ENCODE results near the gene UBASH3B.
"Not testable (repeated sequence)": the region's sequence is repeated elsewhere in the genome, so short reads cannot be mapped to it uniquely, and the experiment has no call there.

Gene UBASH3B, protein sequence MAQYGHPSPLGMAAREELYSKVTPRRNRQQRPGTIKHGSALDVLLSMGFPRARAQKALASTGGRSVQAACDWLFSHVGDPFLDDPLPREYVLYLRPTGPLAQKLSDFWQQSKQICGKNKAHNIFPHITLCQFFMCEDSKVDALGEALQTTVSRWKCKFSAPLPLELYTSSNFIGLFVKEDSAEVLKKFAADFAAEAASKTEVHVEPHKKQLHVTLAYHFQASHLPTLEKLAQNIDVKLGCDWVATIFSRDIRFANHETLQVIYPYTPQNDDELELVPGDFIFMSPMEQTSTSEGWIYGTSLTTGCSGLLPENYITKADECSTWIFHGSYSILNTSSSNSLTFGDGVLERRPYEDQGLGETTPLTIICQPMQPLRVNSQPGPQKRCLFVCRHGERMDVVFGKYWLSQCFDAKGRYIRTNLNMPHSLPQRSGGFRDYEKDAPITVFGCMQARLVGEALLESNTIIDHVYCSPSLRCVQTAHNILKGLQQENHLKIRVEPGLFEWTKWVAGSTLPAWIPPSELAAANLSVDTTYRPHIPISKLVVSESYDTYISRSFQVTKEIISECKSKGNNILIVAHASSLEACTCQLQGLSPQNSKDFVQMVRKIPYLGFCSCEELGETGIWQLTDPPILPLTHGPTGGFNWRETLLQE

DNA sequence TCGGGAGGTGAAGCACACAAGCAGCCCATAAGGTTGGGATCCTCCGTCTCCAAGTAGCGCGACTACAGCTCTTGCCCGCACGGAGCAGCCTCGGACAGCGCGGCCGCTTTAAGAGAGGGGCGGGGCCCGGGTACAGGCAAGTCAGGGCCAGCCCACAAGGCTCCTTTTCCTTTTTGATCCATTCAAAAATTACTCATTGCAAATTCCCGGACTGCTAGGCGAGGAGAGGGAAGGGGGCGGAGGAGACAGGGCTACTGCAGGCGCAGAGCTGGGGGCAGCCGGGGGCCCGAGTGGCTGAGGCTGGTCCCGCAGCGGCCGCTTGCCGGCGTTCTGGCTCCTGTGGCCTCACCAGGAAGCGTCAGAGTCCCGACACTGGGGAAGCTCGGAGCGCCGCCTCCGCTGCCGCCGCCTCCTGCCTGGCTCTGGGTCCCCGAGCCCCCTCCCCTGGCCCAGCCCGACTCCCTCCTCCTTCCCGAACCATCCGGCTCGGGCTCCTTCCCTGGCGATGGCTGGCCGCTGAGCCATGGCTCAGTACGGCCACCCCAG lies at the start of gene UBASH3B:
Gene UBASH3B (plus strand): TSS at position 196 of the 546 bp plus-strand sequence. CDS start 328 bp downstream, at position 524.
- peak; percentile 76 for DNase-seq (ENCODE audit: low spot score)

DNA sequence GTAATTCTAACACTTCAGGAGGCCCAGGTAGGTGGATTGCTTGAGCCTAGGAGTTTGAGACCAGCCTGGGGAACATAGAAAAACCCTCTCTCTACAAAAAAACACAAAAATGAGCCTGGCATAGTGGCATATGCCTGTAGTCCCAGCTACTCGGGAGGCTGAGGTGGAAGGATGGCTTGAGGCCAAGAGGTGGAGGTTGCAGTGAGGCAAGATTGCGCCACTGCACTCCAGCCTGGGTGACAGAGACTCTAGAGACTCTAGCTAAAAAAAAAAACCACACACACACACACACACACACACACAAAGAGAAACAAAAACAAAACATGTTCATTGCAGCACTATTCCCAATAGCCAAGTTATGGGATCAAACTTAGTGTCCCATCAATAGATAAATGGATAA lies 48.4 kb upstream of the UBASH3B start:
- not testable (repeated sequence) for DNase-seq (ENCODE audit: low spot score)

DNA sequence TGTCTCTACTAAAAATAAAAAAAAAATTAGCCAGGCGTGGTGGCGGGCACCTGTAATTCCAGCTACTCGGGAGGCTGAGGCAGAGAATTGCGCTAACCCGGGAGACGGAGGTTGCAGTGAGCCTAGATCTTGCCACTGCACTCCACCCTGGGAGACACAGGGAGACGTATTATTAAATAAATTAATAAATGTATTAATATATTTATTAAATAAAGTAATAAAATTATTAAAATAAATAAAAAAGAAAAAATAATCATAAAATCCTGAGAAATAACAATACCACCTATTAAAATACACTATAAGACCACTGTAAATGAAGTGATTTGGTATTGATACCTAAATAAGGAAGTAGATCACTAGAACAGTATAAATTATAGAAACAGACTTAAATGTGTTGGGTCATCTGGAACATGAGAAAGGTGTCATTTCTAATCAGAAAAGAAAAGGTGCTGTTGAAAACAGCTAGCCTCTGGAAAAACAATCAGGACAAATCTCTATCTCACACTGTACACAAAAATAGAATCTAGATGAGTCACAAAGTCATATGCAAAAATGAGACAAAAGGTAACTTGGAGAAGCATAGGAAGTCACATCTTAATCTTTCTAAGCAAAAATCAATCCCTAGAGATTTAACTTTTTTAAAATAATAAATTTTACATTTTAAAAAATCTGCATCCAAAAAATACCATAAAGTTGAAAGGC lies 43.2 kb upstream of the UBASH3B start:
- DNase-seq (ENCODE audit: low spot score), result no peak

DNA sequence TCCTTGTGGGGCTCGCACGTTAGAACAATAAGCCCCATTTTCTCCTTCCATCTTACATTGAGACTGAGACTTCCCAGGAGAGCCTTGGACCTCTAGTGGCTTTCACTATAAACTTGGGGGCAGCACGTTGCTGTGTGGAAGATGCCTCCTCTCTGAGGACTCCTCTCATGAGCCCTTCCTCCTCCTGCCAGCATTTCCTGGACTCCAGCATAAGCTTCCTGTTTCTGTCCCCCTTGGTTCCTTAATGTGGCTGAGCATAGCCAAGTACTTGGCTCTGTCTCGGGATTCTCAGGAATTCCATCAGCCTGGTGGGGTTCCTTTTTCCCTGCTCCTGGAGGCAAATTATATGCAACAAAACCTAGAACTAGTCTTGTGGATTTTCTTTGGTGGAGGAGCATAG lies 38.8 kb upstream of the UBASH3B start:
- DNase-seq (ENCODE audit: low spot score), result no peak

DNA sequence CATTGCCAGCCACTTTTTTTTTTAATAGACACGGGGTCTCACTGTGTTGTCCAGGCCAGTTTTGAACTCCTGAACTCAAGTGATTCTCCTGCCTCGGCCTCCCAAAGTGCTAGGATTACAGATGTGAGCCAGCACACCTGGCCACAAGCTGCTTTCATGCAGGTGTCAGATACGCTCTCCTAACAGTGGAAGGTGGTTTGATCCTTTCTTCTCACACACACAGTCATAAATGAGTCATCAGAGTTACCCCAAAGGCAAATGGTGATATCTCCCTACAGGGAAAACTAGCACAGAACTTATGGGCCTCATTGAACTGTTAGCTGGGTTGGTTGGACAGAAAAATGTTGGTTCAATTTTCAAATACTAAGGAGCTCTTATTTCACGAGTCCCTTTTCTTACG lies 38.2 kb upstream of the UBASH3B start:
- no peak for DNase-seq (ENCODE audit: low spot score)

DNA sequence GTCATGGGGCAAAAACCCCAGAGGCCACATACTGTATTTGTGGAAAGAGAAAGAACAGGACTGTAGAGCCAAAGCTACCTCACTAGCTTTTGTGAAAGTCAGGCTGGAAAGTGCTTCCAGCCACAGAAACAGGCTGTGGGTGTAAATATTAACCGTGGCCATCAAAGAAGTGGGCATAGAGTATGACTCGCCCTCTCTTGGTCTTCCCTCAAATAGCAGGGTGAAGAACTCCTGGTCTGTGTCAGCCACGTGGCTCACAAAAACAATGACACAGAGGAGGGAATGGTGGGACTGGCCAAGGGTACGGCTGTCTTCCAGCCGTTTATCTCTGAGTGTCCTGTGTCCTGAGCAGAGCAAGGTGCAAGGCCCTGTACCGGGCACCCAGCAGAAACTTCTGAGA lies 37.6 kb upstream of the UBASH3B start:
- no peak for DNase-seq (ENCODE audit: low spot score)

DNA sequence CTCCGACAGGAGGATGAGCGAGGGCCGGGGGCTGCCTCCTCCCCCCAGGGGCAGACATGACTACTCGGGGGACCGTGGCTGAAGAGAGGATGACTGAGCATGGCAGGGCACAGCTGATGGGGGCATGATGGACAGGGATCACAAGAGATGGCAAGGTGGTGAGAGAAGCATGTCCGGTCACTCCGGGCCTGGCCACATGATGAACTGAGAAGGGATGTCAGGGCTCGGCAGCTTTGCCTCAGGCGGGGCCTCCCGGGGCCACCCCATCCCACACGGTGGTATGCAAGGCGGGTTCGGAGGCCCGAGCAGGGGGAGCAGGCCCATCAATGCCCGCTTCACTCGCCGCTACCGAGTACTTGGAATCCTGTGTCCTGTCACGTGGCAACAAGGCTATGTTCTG lies 36.6 kb upstream of the UBASH3B start:
- no peak for DNase-seq (ENCODE audit: low spot score)

DNA sequence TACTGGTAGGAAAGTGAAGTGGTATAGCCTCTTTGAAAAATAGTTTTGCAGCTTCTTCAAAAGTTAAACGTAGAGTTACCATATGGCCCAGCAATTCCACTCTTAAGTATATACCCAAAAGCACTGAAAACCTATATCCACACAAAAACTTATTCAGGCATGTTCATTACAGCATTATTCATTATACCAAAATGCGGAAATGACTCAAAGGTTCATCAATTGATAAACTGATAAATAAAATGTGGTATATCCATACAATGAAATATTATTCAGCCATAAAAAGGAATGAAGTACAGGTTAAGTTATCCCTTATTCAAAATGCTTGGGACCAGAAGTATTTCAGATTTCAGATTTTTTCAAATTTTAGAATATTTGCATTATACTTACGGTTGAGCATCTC lies 35.8 kb upstream of the UBASH3B start:
- DNase-seq (ENCODE audit: low spot score), result no peak

DNA sequence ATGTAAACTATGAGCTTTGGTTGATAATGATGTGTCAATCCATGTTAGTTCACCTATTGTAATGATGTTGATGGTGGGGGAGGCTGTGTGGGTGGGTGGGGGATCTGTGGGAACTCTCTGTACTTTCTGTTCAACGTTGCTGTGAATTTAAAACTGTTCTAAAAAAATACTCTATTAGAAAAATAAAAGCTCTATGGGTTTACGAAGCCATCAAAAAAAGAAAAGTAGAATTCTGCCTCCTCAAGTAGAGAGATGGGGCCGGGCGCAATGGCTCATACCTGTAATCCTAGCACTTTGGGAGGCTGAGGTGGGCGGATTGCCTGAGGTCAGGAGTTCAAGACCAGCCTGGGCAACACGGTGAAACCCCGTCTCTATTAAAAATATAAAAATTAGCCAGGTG lies 30.0 kb upstream of the UBASH3B start:
- DNase-seq (ENCODE audit: low spot score), result not testable (repeated sequence)

DNA sequence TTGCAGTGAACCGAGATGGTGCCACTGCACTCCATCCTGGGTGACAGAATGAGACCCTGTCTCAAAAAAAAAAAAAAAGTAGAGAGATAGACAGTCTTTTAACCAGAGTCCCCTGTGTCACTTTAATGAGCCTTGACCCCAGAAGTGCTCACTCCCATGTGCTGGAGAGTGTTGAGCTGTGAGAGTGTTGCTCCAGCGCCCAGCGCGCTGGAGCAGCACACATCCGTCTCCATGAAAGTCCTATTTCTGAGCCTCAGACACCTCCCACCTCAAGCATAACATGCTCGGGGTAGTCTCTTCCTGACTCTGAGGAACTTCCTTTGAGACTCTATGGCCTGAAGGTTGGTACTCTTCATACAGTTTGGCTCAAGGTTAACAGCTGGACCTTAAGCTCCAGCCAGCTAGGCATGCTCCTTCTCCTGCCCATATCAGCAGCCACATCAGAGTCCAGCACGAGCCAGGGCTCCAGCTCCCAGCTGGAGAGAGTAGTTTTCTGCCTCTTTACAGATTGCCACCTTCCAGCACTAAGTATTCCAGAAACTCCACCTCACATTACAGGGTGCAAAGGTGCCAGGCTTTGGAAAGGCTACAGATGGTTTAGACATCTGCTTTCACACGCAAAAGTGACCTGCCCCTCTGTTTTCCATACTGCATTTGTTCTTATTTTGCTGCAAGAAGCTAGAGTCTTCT lies 29.4 kb upstream of the UBASH3B start:
- no peak for DNase-seq (ENCODE audit: low spot score)

DNA sequence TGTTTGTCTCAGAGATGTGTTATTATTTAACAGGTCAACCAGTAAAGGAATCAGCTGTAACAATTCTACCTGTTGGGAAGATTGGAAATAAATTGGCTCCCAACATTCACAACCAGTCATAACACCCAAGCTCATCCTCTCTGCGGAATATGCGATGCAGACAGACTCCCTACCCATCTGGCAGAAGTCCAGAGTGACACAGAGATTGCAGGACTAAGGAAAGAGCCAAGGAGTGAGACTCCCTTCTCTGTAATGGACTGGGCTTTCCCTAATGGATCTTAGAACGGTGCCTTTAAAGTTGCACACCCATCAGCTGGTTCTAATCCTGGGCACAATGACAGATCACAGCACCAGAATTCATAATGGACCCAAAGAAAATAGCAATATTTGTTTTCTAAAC lies 27.8 kb upstream of the UBASH3B start:
- DNase-seq (ENCODE audit: low spot score), result no peak

DNA sequence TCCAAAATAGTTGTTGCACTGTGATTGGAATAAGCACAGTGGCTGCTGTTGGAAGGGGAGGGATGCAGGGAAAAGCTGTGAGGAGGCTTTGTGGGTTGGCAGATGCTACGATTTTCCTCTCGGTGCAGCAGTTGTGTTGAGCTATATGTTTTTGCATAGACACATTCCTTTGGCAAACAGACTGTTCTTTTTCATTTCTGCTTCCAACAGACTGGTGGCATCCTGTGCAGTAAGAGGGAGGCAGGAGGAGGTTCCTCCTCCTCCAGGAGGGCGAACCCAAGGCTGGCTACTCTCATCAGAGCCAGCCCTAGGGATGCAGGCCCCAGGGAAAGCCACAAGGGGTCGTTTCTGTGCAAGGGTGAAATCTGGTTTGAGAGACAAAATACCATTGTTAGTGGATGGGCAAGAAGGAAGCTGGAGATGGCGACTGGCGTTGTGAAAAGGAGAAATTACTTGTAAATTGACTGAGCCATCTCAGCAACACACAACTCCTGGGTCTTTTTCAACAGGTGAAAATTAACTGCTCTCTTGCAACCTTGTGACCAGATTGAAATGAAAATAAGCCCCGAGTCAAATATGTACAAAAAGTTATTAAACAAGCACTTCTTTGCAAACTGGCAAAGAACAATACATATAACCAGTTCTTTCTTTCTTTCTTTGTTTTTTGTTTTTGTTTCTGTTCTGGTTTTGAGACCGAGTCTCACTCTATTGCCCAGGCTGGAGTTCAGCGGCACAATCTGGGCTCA lies 26.5 kb upstream of the UBASH3B start:
- DNase-seq (ENCODE audit: low spot score), result peak; percentile 83

DNA sequence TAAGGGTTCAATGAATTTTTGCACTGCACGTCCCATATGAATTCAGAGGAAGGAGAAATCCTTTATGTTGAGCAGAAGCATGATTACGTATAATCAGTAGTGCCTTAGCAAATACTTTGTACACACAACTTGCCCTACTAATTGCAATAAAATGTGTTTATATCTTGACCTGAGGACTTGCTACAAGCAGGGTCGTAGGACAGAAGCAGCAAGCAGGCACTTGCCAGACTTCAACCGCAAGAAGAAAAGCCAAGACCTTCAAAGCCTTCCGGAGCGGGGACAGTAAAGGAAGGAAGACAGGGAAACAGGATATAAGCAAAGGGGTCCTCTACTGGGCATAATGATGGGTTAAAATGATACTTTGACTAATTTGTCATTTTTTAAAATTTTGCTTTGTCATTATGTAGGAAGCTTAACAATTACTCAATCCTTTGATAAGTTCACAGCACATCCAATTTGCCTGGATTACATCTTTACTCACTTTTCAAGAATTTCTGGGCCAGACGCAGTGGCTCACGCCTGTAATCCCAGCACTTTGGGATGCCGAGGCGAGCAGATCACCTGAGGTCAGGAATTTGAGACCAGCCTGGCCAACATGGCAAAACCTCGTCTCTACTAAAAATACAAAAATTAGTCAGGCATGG lies 23.2 kb upstream of the UBASH3B start:
- DNase-seq (ENCODE audit: low spot score), result no peak

DNA sequence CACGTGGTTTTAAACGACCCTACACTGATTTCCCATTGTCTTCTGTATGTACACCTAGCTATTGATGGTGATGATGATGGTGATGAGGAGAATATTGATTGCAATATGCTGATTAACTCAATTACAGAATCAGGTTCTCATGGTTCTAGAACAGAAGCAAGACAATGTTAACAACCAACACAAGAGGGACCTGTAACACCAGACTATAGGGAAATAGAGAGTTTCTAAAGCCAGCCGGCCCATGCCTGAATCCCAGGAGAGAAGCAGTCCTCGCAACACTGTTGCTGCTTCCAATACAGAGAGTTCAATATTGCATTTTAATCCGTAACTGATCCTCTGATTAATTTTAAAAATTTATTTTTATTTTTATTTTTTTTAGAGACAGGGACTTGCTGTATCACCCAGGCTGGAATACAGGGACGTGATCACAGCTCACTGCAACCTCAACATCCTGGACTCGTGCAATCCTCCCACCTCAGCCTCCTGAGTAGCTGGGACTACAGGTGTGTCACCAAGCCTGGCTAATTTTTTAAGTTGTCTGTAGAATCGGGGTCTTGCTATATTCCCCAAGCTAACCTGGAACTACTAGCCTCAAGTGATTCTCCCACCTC lies 22.2 kb upstream of the UBASH3B start:
- DNase-seq (ENCODE audit: low spot score), result peak; percentile 77

DNA sequence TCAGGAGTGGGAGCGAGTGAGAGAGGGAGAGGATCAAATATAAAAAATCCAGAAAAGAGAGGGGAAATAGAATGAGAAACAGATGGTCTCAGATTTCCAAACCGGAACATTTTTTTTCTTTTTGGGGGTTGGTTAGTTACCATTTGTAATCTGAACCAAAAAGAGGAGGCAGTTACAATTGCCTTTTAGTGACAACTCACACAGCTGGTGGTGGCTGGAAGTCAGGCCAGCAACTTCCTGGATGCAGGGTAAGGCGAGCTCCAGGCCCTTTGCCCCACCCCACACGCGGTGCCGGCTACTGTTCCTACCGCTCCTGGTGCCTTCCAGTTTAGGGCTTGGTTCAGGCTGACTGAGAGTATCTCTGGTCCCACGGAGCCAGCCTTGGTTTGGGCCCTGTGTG lies 21.0 kb upstream of the UBASH3B start:
- peak; percentile 65 for DNase-seq (ENCODE audit: low spot score)

DNA sequence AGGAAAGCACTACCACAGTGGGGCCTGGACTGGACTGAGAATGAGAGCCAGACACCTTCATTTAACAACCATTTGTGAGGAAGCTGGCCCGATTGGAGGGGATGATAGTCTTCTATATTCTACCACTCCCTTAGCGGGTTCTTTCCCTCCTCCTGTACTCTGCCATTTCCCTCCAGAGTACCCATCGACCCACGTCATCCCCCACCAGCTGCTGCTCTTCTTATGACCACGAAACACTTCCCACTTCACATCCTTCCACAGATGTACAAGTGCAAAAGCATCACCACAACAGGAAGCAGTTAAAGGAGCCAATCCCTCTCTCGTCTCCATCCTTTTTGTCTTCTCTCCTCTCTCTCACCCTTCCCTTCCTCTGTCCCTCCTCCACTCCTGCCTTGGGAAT lies 18.0 kb upstream of the UBASH3B start:
- DNase-seq (ENCODE audit: low spot score), result no peak

DNA sequence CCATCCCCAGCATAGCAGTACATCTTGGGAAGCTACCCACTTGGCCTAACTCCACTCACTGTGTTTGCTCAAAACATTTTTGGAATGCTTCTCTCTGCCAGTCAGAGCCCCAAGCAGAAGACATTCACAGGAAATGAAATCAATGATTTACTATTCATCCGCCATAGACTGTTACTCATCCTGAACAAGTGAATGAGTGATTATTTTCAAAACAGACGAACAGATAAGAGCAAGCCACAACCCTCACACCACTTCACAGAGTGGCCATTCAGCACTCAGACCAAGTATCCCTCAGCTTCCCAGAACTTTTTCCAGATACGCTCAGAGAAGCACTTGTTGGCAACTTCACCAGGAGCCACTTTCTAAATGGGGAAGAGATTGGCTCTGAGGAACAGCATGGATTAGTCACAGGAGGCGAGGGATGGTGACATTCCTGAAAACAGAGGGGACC lies 13.0 kb upstream of the UBASH3B start:
- DNase-seq (ENCODE audit: low spot score), result peak; percentile 80

DNA sequence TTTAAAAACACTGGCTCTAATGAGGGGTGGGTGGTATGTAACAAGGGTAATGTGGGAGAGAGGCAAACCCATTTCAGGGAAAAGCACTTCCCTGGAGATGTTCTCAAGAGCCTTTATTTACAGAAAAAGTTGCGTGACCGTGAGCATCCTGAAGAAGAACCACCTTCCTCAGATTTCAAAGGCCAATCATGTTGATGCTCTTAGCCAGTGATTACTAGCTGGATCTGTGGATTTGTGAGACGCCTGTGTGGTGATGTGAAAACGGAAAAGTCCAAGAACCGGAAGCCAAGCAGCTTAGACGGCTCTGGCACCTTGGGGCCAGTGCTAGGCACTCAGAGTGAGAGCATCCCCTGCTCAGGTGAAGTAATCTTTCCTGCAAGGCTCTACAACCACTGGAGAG lies 12.6 kb upstream of the UBASH3B start:
- DNase-seq (ENCODE audit: low spot score), result no peak

DNA sequence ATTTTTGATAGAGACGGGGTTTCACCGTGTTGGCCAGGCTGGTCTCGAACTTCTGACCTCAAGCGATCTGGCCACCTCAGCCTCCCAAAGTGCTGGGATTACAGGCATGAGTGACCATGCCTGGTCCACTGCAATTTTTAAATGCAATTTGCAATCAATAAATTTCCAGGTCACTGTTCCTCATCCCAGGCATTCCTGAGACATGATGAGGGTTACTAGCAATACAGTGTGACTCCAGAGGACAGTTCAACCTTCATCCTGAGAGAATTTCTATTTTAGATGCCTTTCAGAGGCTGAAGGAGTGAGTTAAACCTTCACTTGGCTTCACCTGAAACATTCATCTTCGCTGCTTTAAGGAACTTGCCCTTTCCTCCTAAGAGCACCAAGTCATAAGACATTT lies 9.7 kb upstream of the UBASH3B start:
- DNase-seq (ENCODE audit: low spot score), result no peak

All from AG08395 (cell line).